Right atrium auricular region (tissue), 2 donors: Measurements from ENCODE around the gene MORN1. TPM values are rescaled to one million over a fixed set of nuclear protein-coding genes. Genes with fewer than 3 reads are reported as not detected.
A peak's percentile ranks its signal among the peaks of the same experiment; 100 is the strongest.

Experiments used
- DNase-seq: peaks from one replicate; pipeline ENCODE4 v3.0.0-alpha.2; 2019; ENCODE audit warnings: low spot score
- H3K27ac ChIP-seq, 2 donors: fragments of 200-600 bp; sonication (generic); 1 replicate in 1 of 2; 2 replicates in 1 of 2; pipeline ENCODE4 v1.5.1; 2016 to 2019
- H3K27me3 ChIP-seq, 2 donors: fragments of 200-600 bp; sonication (generic); one replicate each; pipeline versions ENCODE4 v1.5.1 to v1.6.0; 2017 to 2019
- H3K36me3 ChIP-seq: fragments of 200-600 bp; sonication (generic); one replicate; pipeline ENCODE4 v1.5.1; 2016
- H3K4me1 ChIP-seq, 2 donors: fragments of 200-600 bp; sonication (generic); one replicate each; pipeline versions ENCODE4 v1.5.1 to v1.6.0; 2017 to 2019
- H3K4me3 ChIP-seq, 2 donors: fragments of 200-600 bp; sonication (generic); 1 replicate in 1 of 2; 2 replicates in 1 of 2; pipeline ENCODE4 v1.5.1; 2017 to 2019; ENCODE audit warnings: mild to moderate bottlenecking in 1 of 2, moderate library complexity in 1 of 2
- H3K9me3 ChIP-seq, 2 donors: fragments of 200-600 bp; sonication (generic); one replicate each; pipeline ENCODE4 v1.5.1; 2019
- CTCF ChIP-seq, 2 donors: fragments of 200-600 bp; sonication (generic); IDR thresholded peaks; one replicate each; pipeline ENCODE4 v1.5.1; 2019; ENCODE audit warnings: antibody characterized with exemption in 2 of 2
- total RNA-seq, 2 donors: library from RNA; depleted of rRNA; stranded (reverse); fragments of >200 nt; gene quantifications; one replicate each; pipeline ENCODE4 v1.1.0, GENCODE V29; 2016

Gene MORN1
- total RNA-seq, 2 donors from 2014 or later = 2.2 to 3.8 TPM

GRCh38 chr1:2353551-2354438, 37.6 kb downstream of the MORN1 start:
- DNase-seq = no peak
- no peaks in the 10 kb centered on the region for H3K9me3 ChIP-seq
- H3K27me3 ChIP-seq = no peaks in the 10 kb centered on the region
- no peak overlapping the region for H3K4me3 ChIP-seq
- no peaks in the 10 kb centered on the region for H3K36me3 ChIP-seq
- peaks cover 0 to 10% of the 10 kb centered on the region in 2 donors for H3K4me1 ChIP-seq
- peak overlapping the region; percentile 45 to 60 for H3K27ac ChIP-seq
- TF ChIP-seq CTCF (IDR thresholded peaks at IDR 0.05) = no peak

DNA sequence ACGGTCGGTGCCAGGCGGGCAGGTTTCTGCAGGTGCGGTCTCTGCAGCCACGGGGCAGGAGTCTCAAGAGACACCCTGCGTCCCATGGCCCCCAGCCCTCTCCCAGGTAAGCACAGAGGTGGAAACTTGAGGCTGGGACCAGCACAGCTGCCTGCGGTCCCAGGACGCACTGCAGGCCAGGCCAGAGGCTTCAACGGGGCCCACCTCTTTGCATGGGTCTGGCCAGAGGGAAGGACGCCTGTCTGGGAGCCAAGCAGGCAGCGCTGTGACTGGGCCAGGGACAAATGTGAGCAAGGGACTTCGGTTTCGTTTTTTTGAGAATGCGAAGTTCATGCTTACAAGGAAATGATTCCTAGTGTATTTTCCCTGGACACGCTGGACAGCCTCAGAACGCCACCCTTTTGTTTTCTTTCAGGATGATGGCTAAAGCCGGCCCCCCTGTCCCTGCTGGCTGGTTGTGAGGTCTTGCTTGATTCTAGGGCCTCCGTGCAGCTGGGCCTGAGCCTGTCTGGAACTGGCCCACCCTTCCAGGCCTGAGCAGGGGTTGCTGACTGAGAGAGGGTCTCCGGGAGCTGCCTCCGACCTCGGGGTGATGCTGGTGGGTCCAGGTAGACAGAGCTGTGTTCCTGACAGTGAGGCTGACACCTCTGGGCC, 38.3 kb downstream of the MORN1 start:
- TF ChIP-seq CTCF (IDR thresholded peaks at IDR 0.05) = no peak

DNA sequence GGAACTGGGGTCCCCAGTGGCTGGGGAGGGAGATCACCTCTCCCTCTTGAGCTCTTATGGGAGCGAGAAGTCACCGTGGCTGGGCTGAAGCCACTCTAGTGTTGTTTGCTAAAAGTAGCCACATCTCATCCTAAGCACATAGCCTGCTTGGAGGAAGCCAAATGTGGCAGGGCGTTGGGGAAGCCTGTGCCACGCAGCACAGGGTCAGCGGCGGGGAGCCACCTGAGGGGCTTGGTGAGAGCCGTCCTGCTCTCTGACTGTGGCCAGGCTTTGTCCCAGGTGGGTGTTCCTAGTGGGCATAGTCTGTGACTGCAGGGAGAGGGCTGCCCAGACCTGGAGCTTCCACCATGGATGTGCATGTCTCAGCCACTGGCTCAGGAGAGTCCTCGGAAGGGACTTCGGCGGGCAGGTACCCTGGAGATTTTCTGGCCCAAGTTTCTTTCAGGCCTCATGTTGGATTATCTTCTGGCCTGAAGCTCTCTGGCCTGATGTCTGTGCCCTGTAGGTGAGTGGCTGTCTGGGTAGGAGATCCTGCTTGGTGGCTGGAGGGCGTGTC, 38.9 kb downstream of the MORN1 start:
- H3K4me1 ChIP-seq = peaks cover 0 to 10% of the 10 kb centered on the region in 2 donors
- DNase-seq = no peak
- H3K36me3 ChIP-seq = no peaks in the 10 kb centered on the region
- TF ChIP-seq CTCF (IDR thresholded peaks at IDR 0.05) = no peak
- H3K4me3 ChIP-seq = no peak overlapping the region
- H3K27me3 ChIP-seq = no peaks in the 10 kb centered on the region
- no peaks in the 10 kb centered on the region for H3K9me3 ChIP-seq
- peak overlapping the region in 1 of 2 donors; percentile 45 for H3K27ac ChIP-seq

More for the DNA sequence above, 38.3 kb downstream of the MORN1 start:
- H3K27ac ChIP-seq = peak overlapping the region; percentile 45 to 60
- H3K4me3 ChIP-seq = no peak overlapping the region
- DNase-seq = no peak
- peaks cover 0 to 10% of the 10 kb centered on the region in 2 donors for H3K4me1 ChIP-seq
- no peaks in the 10 kb centered on the region for H3K36me3 ChIP-seq
- H3K9me3 ChIP-seq = no peaks in the 10 kb centered on the region
- no peaks in the 10 kb centered on the region for H3K27me3 ChIP-seq

GRCh38 chr1:2351723-2352122, 39.6 kb downstream of the MORN1 start:
- no peaks in the 10 kb centered on the region for H3K27me3 ChIP-seq
- H3K4me1 ChIP-seq = peaks cover 0 to 10% of the 10 kb centered on the region in 2 donors
- H3K4me3 ChIP-seq = no peak overlapping the region
- DNase-seq = no peak
- no peaks in the 10 kb centered on the region for H3K9me3 ChIP-seq
- TF ChIP-seq CTCF (IDR thresholded peaks at IDR 0.05) = no peak
- no peak overlapping the region for H3K27ac ChIP-seq
- H3K36me3 ChIP-seq = no peaks in the 10 kb centered on the region

DNA sequence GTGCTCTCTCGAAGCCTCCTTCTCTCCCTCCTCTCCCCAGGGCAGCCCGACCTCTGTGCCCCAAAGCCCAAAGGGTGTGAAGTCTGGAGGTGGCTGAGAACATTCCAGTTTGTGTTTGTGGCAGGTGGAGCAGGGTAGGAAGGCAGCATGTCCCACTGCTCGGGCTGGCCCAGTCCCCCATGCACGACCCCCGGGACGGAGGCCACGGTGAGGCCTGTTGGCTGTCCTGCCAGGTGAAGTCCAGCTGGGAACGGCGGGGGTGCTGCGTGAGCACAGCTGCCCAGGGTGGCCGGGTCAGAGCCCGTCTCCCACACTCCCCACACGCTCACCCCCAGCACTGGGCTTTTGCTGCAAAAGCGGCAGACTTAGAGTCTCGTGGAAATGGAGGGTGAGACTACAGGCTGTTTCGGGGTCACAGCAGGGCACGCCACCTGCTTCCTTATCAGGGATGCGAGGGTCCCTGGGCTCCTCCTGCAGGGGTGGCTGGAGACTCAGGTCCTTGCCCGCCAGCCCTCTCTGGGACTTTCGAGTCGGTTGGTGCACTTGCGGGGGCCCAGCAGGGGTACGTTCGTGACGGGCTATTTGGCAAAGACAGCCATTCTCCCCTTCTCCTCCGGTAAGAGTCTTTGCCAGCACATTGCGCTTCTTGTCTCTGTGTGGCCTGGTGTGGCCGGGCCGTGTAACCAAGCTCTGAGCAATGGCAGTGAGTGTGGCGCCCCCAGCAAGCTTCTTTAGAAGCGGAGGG, 40.3 kb downstream of the MORN1 start:
- H3K4me1 ChIP-seq = peaks cover 0 to 10% of the 10 kb centered on the region in 2 donors
- H3K27me3 ChIP-seq = no peaks in the 10 kb centered on the region
- H3K4me3 ChIP-seq = no peak overlapping the region
- no peaks in the 10 kb centered on the region for H3K36me3 ChIP-seq
- no peak for DNase-seq
- TF ChIP-seq CTCF (IDR thresholded peaks at IDR 0.05) = no peak
- no peak overlapping the region for H3K27ac ChIP-seq
- no peaks in the 10 kb centered on the region for H3K9me3 ChIP-seq
